Small intestine (tissue), 7 donors: Measurements from ENCODE around the gene USP11. TPM values are rescaled to one million over a fixed set of nuclear protein-coding genes. Genes with fewer than 3 reads are reported as not detected.

Experiments
- DNase-seq, 2 donors: peaks; one replicate each; pipeline versions ENCODE4 v3.0.0 to v3.0.0-alpha.2; 2013
- FAIRE-seq: peaks from 2 replicates; lab custom pipeline; 2012; peaks lifted over from hg19 to GRCh38; lab: Jason Lieb, UNC
- H3K27ac ChIP-seq, 3 donors: one replicate each; pipeline ENCODE4 v1.5.1; 2013; ENCODE audit warnings: low read length in 2 of 3, mild to moderate bottlenecking in 2 of 3, control low read depth in 1 of 3, inconsistent platforms in 1 of 3, low read depth in 1 of 3, moderate library complexity in 1 of 3
- H3K27me3 ChIP-seq, 3 donors: one replicate each; pipeline ENCODE4 v1.6.1; 2013; ENCODE audit warnings: low read length in 3 of 3, inconsistent platforms in 1 of 3; ENCODE audit not compliant: control insufficient read depth in 3 of 3, insufficient read depth in 3 of 3
- H3K36me3 ChIP-seq, 3 donors: one replicate each; pipeline ENCODE4 v1.6.1; 2013; ENCODE audit warnings: low read length in 3 of 3, inconsistent platforms in 1 of 3, low read depth in 1 of 3, mild to moderate bottlenecking in 1 of 3, moderate library complexity in 1 of 3; ENCODE audit not compliant: control insufficient read depth in 3 of 3, insufficient read depth in 2 of 3
- H3K4me1 ChIP-seq, 3 donors: one replicate each; pipeline ENCODE4 v1.6.1; 2013; ENCODE audit warnings: low read length in 2 of 3, inconsistent platforms in 1 of 3, low read depth in 1 of 3, mild to moderate bottlenecking in 1 of 3, moderate library complexity in 1 of 3; ENCODE audit not compliant: control insufficient read depth in 3 of 3, insufficient read depth in 2 of 3
- H3K4me3 ChIP-seq, 3 donors: one replicate each; pipeline ENCODE4 v1.5.1; 2013; ENCODE audit warnings: low read length in 3 of 3, control low read depth in 1 of 3, inconsistent platforms in 1 of 3, low read depth in 1 of 3, mild to moderate bottlenecking in 1 of 3, moderate library complexity in 1 of 3
- H3K9me3 ChIP-seq, 2 donors: one replicate each; pipeline ENCODE4 v1.6.1; 2013; ENCODE audit warnings: low read depth in 1 of 2, low read length in 1 of 2; ENCODE audit not compliant: control insufficient read depth in 2 of 2, insufficient read depth in 1 of 2
- WGBS, 3 donors: extraction: QIAGEN DNeasy Blood & Tissue Kit; methylation state at CpG; one replicate each; pipeline ENCODE4 v1.1.7; 2013; 5-methylcytosine and 5-hydroxymethylcytosine counted together
- polyA plus RNA-seq, 4 donors: library from polyadenylated mRNA; stranded (reverse) in 3 of 4; unstranded in 1 of 4; fragments of 200-250 nt in 3 of 4; fragments of 120-200 nt in 1 of 4; gene quantifications; one replicate each; pipeline versions ENCODE4 v1.2.1 to v1.2.3, GENCODE V29; 2013
- donor health status: healthy with polysubstance abuse.
- donor health status: control.
- donor health status: control.
- donor health status: Bipolar disorder and iron deficiency.
- donor health status: healthy.

USP11 gene
- polyA plus RNA-seq, 4 donors, result 4.0 to 52.3 (median 11.9) TPM

GRCh38 chrX:47241201-47242011 is 8.6 kb downstream of the USP11 start:
- Histone ChIP-seq H3K27ac (no peak overlapping the region), H3K4me1 (no peaks in the 10 kb centered on the region), H3K9me3 (no peaks in the 10 kb centered on the region), H3K36me3 (peaks cover 2 to 61% (median 5%) of the 10 kb centered on the region in 3 donors), H3K4me3 (no peak overlapping the region), H3K27me3 (no peaks in the 10 kb centered on the region)
- DNase-seq (no peak), FAIRE-seq (no peak)
- 96 to 99% (median 97%) methylated on average over 16 to 18 of the region's 18 CpGs for WGBS, 3 donors

- FAIRE-seq (no peak), DNase-seq (no peak)
- H3K27me3 ChIP-seq, result no peaks in the 10 kb centered on the region
- 88 to 98% (median 96%) methylated on average over 9 to 10 of the region's 10 CpGs for whole genome bisulfite sequencing, 3 donors
- no peak overlapping the region for H3K4me3 ChIP-seq
- H3K36me3 ChIP-seq, result peaks cover 2 to 68% (median 8%) of the 10 kb centered on the region in 3 donors
- H3K9me3 ChIP-seq, result no peaks in the 10 kb centered on the region
- no peaks in the 10 kb centered on the region for H3K4me1 ChIP-seq
- H3K27ac ChIP-seq, result no peak overlapping the region
Observed at GRCh38 chrX:47242321-47242720, 9.5 kb downstream of the USP11 start.

DNA sequence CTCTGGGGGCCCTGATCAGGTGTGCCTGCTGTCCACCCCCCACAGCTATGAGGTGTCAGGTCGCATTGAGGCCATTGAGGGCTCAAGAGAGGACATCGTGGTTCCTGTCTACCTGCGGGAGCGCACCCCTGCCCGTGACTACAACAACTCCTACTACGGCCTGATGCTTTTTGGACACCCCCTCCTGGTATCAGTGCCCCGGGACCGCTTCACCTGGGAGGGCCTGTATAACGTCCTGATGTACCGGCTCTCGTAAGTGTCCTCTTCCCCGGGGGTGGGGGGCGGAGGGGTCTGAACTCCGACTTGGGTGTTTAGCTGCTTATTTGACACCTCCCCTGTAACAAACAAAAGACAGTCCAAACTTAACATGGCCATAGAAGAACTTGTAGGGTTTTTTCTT is 10.5 kb downstream of the USP11 start:
- FAIRE-seq (no peak), DNase-seq (no peak)
- H3K27ac ChIP-seq, result no peak overlapping the region
- WGBS, 3 donors, result 95 to 98% (median 96%) methylated on average over 11 to 14 of the region's 14 CpGs
- no peaks in the 10 kb centered on the region for H3K9me3 ChIP-seq
- H3K4me3 ChIP-seq, result no peak overlapping the region
- H3K36me3 ChIP-seq, result peaks cover 2 to 73% (median 8%) of the 10 kb centered on the region in 3 donors
- no peaks in the 10 kb centered on the region for H3K4me1 ChIP-seq
- H3K27me3 ChIP-seq, result no peaks in the 10 kb centered on the region

DNA sequence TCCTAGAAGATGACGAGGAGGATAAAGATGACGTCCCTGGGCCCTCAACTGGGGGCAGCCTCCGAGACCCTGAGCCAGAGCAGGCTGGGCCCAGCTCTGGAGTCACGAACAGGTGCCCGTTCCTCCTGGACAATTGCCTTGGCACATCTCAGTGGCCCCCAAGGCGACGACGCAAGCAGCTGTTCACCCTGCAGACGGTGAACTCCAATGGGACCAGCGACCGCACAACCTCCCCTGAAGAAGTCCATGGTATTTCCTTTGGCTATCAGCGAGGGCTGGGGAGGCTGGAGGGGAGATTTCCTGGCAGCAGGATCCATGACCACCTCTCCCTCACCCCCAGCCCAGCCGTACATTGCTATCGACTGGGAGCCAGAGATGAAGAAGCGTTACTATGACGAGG is 11.9 kb downstream of the USP11 start:
- H3K27me3 ChIP-seq, result no peaks in the 10 kb centered on the region
- FAIRE-seq, result no peak
- H3K4me3 ChIP-seq, result no peak overlapping the region
- H3K27ac ChIP-seq, result no peak overlapping the region
- DNase-seq, result no peak
- WGBS, 3 donors, result 92 to 98% (median 95%) methylated on average over 16 of the region's 16 CpGs
- H3K36me3 ChIP-seq, result peaks cover 2 to 74% (median 8%) of the 10 kb centered on the region in 3 donors
- no peaks in the 10 kb centered on the region for H3K4me1 ChIP-seq
- H3K9me3 ChIP-seq, result no peaks in the 10 kb centered on the region

DNA sequence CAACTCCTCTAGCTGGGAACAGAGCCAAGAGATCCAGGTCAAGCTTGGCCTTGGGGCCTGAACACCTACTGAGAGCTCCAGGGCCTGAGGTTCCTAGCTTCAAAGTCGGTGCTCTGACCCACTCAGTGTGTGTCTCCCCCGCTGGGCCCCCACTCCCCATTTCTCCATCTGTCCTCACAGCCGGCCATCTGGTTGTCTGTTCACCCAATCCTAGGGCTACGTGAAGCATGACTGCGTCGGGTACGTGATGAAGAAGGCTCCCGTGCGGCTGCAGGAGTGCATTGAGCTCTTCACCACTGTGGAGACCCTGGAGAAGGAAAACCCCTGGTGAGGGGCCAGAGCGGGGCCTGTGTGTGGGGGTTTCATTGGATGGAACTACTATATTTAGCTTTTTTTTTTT is 12.3 kb downstream of the USP11 start:
- FAIRE-seq, result no peak
- no peak for DNase-seq
- 92 to 95% (median 92%) methylated on average over 10 of the region's 10 CpGs for WGBS, 3 donors

DNA sequence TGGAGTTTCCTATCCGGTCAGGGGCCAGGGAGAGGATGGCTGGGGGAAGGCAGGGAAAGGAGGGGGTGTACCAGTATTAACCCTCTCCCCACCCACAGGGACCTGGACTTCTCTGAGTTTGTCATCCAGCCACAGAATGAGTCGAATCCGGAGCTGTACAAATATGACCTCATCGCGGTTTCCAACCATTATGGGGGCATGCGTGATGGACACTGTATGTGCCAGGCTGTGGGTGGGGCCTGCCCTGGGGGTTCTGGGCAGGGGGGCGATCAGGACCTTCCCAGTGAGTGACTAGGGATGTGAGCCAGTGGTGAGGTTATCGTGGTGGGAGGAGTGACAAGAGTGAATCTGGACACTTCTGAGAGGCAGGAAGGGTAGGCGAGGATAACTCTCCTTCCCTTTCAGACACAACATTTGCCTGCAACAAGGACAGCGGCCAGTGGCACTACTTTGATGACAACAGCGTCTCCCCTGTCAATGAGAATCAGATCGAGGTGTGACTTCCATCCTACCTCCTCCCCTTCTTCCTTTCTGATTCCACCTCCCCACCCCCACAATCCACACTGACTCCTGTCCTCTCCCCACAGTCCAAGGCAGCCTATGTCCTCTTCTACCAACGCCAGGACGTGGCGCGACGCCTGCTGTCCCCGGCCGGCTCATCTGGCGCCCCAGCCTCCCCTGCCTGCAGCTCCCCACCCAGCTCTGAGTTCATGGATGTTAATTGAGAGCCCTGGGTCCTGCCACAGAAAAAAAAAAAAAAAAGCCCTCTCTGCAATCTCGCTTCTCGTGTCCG is 14.6 kb downstream of the USP11 start:
- no peak overlapping the region for H3K27ac ChIP-seq
- peaks cover 0 to 47% (median 6%) of the 10 kb centered on the region in 3 donors for H3K36me3 ChIP-seq
- H3K9me3 ChIP-seq, result no peaks in the 10 kb centered on the region
- FAIRE-seq, result no peak
- no peak for DNase-seq
- no peak overlapping the region for H3K4me3 ChIP-seq
- 79 to 86% (median 84%) methylated on average over 16 to 23 of the region's 23 CpGs for WGBS, 3 donors
- H3K27me3 ChIP-seq, result no peaks in the 10 kb centered on the region
- no peaks in the 10 kb centered on the region for H3K4me1 ChIP-seq

More for the DNA sequence above, 12.3 kb downstream of the USP11 start:
- H3K27ac ChIP-seq, result no peak overlapping the region
- H3K36me3 ChIP-seq, result peaks cover 2 to 69% (median 8%) of the 10 kb centered on the region in 3 donors
- no peaks in the 10 kb centered on the region for H3K9me3 ChIP-seq
- H3K27me3 ChIP-seq, result no peaks in the 10 kb centered on the region
- no peak overlapping the region for H3K4me3 ChIP-seq
- no peaks in the 10 kb centered on the region for H3K4me1 ChIP-seq

GRCh38 chrX:47247999-47248320 is 15.2 kb downstream of the USP11 start:
- Histone ChIP-seq H3K9me3 (no peaks in the 10 kb centered on the region), H3K4me3 (no peak overlapping the region), H3K27ac (no peak overlapping the region), H3K4me1 (no peaks in the 10 kb centered on the region), H3K27me3 (no peaks in the 10 kb centered on the region), H3K36me3 (peaks cover 0 to 43% (median 6%) of the 10 kb centered on the region in 3 donors)
- no peak for FAIRE-seq
- 59 to 75% (median 73%) methylated on average over 12 to 13 of the region's 13 CpGs for WGBS, 3 donors
- no peak for DNase-seq

- no peaks in the 10 kb centered on the region for H3K9me3 ChIP-seq
- H3K36me3 ChIP-seq, result peaks cover 0 to 38% (median 6%) of the 10 kb centered on the region in 3 donors
- WGBS, 3 donors, result 80 to 88% (median 87%) methylated on average over 6 of the region's 6 CpGs
- no peak for FAIRE-seq
- no peak for DNase-seq
- no peak overlapping the region for H3K4me3 ChIP-seq
- no peaks in the 10 kb centered on the region for H3K27me3 ChIP-seq
- H3K4me1 ChIP-seq, result no peaks in the 10 kb centered on the region
- H3K27ac ChIP-seq, result no peak overlapping the region
Observed at GRCh38 chrX:47248576-47248975, 15.8 kb downstream of the USP11 start.
